Keratinocyte (primary cell): Measurements from ENCODE around the gene ARFRP1. TPM values are rescaled to one million over a fixed set of nuclear protein-coding genes. Genes with fewer than 3 reads are reported as not detected.

ENCODE experiments used
- DNase-seq: peaks from one replicate; pipeline ENCODE4 v3.0.0-alpha.2; 2011; ENCODE audit warnings: low read depth, missing footprints, low spot score
- FAIRE-seq: peaks from 2 replicates; lab custom pipeline; 2011; peaks lifted over from hg19 to GRCh38; lab: Jason Lieb, UNC
- H2AFZ ChIP-seq: 2 replicates; pipeline ENCODE4 v1.6.0; 2012; ENCODE audit warnings: low read length, control low read depth, inconsistent platforms; ENCODE audit not compliant: control insufficient read depth
- H3K27ac ChIP-seq: 2 replicates; pipeline ENCODE4 v1.5.1; 2011; ENCODE audit warnings: low read length; ENCODE audit not compliant: control insufficient read depth, insufficient read depth
- H3K27me3 ChIP-seq: 3 replicates; pipeline ENCODE4 v1.6.0; 2011; ENCODE audit warnings: low read length; ENCODE audit not compliant: control insufficient read depth, insufficient read depth; ENCODE audit errors: extremely low read depth
- H3K36me3 ChIP-seq, 2 experiments: 2 replicates in 1 of 2; 3 replicates in 1 of 2; pipeline ENCODE4 v1.5.1; 2011; ENCODE audit warnings: low read length in 2 of 2, mild to moderate bottlenecking in 1 of 2; ENCODE audit not compliant: control insufficient read depth in 2 of 2, insufficient read depth in 2 of 2; ENCODE audit errors: extremely low read depth in 1 of 2
- H3K4me1 ChIP-seq: 3 replicates; pipeline ENCODE4 v1.5.1; 2011; ENCODE audit warnings: low read length; ENCODE audit not compliant: control insufficient read depth, insufficient read depth; ENCODE audit errors: extremely low read depth
- H3K4me2 ChIP-seq: 3 replicates; pipeline ENCODE4 v1.6.0; 2011; ENCODE audit warnings: low read depth, low read length; ENCODE audit not compliant: control insufficient read depth, insufficient read depth; ENCODE audit errors: extremely low read depth
- H3K4me3 ChIP-seq, 3 experiments: fragments of 200-600 bp in 1 of 3; sonication (generic) in 1 of 3; 2 replicates in 2 of 3; 3 replicates in 1 of 3; pipeline ENCODE4 v1.5.1; 2011 to 2016; ENCODE audit warnings: low read length in 3 of 3, mild to moderate bottlenecking in 3 of 3, control low read depth in 2 of 3, inconsistent platforms in 1 of 3, low read depth in 1 of 3, mixed read lengths in 1 of 3, mixed run types in 1 of 3, moderate library complexity in 1 of 3; ENCODE audit not compliant: control insufficient read depth in 2 of 3, insufficient read depth in 2 of 3; ENCODE audit errors: extremely low read depth in 1 of 3
- H3K79me2 ChIP-seq: 2 replicates; pipeline ENCODE4 v1.6.0; 2012; ENCODE audit warnings: low read length; ENCODE audit not compliant: control insufficient read depth, insufficient read depth
- H3K9ac ChIP-seq: 3 replicates; pipeline ENCODE4 v1.6.0; 2011; ENCODE audit warnings: low read length; ENCODE audit not compliant: control insufficient read depth, insufficient read depth; ENCODE audit errors: extremely low read depth
- H3K9me1 ChIP-seq: 3 replicates; pipeline ENCODE4 v1.6.0; 2011; ENCODE audit warnings: low read length; ENCODE audit not compliant: control insufficient read depth, insufficient read depth; ENCODE audit errors: extremely low read depth
- H3K9me3 ChIP-seq: 2 replicates; pipeline ENCODE4 v1.5.1; 2012; ENCODE audit warnings: low read depth, low read length; ENCODE audit not compliant: control insufficient read depth
- H4K20me1 ChIP-seq: 3 replicates; pipeline ENCODE4 v1.6.0; 2011; ENCODE audit warnings: low read length; ENCODE audit not compliant: control insufficient read depth, insufficient read depth; ENCODE audit errors: extremely low read depth
- EZH2 ChIP-seq: IDR thresholded peaks from one replicate; pipeline ENCODE4 v1.6.1; 2012; ENCODE audit warnings: inconsistent platforms, mild to moderate bottlenecking, low read length, moderate library complexity
- dilution Hi-C: fragments of 300-500 bp; cut with MboI; formaldehyde crosslinking; loops from one replicate; pipeline ENCODE4 v1.7.0; 2020; ENCODE audit warnings: low sequenced_read_pairs; ENCODE audit not compliant: extremely low pct_ligation_motif_present
- polyA plus RNA-seq, 5 experiments: library from polyadenylated mRNA; depleted of rRNA in 3 of 5; stranded (reverse) in 3 of 5; stranded (forward) in 1 of 5; unstranded in 1 of 5; fragments of >200 nt; gene quantifications; 1 replicate in 1 of 5; 2 replicates in 3 of 5; 3 replicates in 1 of 5; pipeline versions ENCODE4 v1.2.1 to v1.2.3, GENCODE V29; 2011 to 2012; ENCODE audit warnings: missing spikeins in 2 of 5, low read depth in 1 of 5, low replicate concordance in 1 of 5
- TF ChIP-seq, protein P1 (sequence below), 3 experiments: IDR thresholded peaks in 1 of 3; conservative IDR thresholded peaks in 1 of 3; optimal IDR thresholded peaks in 1 of 3; 2 replicates in 2 of 3; 3 replicates in 1 of 3; pipeline versions ENCODE3 to v1.5.1; 2011; ENCODE audit warnings: low read length in 3 of 3, mild to moderate bottlenecking in 3 of 3, moderate library complexity in 2 of 3, control low read depth in 1 of 3, inconsistent platforms in 1 of 3; ENCODE audit not compliant: insufficient read depth in 2 of 3; ENCODE audit errors: extremely low read depth in 1 of 3

ARFRP1 gene
- polyA plus RNA-seq, 1 donor (not counting 4 experiments of a cell fraction or from before 2014, with no cell fraction given): 30.4 TPM

DNA sequence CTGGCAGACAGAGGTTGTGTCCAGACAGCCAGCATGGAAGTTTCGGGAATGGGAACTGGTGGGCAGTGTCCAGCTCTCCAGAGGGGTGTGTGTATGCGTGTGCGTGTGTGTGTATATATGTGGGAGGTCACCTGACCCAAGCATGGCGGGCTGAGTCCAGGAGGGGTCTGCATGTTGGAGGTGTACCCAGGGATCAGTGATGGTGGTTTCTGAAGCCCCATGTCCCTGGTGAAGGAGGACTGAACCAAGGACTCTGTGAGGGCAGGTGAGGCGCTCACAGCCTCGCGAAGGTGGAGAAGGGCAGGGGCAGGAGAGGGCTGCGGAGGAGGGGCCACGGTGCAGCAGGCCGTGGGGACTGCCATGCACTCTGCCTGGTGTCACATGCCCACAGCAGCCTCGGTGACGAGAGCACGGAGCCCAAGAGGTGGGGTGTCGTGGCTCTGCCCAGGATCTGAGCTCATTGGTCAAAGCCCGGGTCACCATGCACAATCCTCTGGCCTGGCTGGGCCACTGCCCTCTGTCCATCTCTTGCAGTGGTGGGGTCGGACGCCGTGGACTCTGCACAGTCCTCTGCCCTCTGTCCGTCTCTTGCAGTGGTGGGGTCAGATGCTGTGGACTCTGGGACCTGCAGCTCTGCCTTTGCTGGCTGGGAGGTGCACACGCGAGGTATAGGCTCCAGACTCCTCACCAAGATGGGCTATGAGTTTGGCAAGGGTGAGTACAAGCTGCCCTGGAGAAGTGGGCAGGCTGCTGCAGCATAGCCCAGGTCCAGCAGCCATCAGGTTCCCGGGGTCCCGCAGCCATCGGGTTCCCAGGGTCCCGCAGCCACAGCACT lies 26.6 kb upstream of the ARFRP1 start:
- no peaks in the 10 kb centered on the region for H3K9me1 ChIP-seq
- peaks cover 20% of the 10 kb centered on the region for H3K79me2 ChIP-seq
- no peak overlapping the region for H3K27ac ChIP-seq
- no peak for FAIRE-seq
- H3K4me3 ChIP-seq: no peak overlapping the region
- TF ChIP-seq, protein P1, sequence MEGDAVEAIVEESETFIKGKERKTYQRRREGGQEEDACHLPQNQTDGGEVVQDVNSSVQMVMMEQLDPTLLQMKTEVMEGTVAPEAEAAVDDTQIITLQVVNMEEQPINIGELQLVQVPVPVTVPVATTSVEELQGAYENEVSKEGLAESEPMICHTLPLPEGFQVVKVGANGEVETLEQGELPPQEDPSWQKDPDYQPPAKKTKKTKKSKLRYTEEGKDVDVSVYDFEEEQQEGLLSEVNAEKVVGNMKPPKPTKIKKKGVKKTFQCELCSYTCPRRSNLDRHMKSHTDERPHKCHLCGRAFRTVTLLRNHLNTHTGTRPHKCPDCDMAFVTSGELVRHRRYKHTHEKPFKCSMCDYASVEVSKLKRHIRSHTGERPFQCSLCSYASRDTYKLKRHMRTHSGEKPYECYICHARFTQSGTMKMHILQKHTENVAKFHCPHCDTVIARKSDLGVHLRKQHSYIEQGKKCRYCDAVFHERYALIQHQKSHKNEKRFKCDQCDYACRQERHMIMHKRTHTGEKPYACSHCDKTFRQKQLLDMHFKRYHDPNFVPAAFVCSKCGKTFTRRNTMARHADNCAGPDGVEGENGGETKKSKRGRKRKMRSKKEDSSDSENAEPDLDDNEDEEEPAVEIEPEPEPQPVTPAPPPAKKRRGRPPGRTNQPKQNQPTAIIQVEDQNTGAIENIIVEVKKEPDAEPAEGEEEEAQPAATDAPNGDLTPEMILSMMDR (optimal IDR thresholded peaks at IDR 0.05 in 1 of 3, IDR thresholded peaks at IDR 0.05 in 1 of 3, conservative IDR thresholded peaks at IDR 0.05 in 1 of 3; ENCODE audit: extremely low read depth in 1 of 3, insufficient read depth in 2 of 3, low read length in 3 of 3): no peak
- TF ChIP-seq EZH2: no peak
- peaks cover 18 to 23% of the 10 kb centered on the region in 2 experiments for H3K36me3 ChIP-seq
- H2AFZ ChIP-seq: no peak overlapping the region
- H3K4me2 ChIP-seq: no peak overlapping the region
- no peak overlapping the region for H3K9ac ChIP-seq
- H3K9me3 ChIP-seq: no peaks in the 10 kb centered on the region
- DNase-seq: no peak
- dilution Hi-C loops: no loop called here
- H4K20me1 ChIP-seq: no peaks in the 10 kb centered on the region
- H3K27me3 ChIP-seq: no peaks in the 10 kb centered on the region
- H3K4me1 ChIP-seq: peaks cover 18% of the 10 kb centered on the region

DNA sequence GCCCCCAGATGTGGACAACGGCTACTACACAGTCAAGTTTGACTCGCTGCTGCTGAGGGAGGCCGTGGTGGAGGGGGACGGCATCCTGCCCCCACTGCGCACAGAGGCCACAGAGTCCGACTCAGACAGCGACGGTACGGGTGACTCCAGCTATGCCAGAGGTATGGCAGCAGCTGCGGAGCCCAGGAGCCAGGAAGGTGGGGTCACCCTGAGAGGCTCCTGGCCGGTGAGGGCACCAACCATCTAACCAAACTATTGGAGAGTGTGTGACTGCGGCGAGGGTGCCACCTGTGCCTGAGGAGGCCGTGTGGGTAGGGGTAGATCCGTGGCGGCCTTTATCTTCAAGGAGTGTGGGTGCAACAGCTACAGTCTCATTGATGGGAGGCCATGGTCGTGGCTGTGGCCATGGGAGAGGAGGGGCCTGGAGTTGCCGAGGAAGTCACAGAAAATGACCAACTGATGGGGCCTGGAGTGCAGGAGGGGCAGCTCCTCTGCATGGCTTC lies 25.9 kb upstream of the ARFRP1 start:
- dilution Hi-C loops: no loop called here
- H3K27me3 ChIP-seq: no peaks in the 10 kb centered on the region
- H3K4me1 ChIP-seq: peaks cover 18% of the 10 kb centered on the region
- no peaks in the 10 kb centered on the region for H4K20me1 ChIP-seq
- TF ChIP-seq, protein P1 (optimal IDR thresholded peaks at IDR 0.05 in 1 of 3, IDR thresholded peaks at IDR 0.05 in 1 of 3, conservative IDR thresholded peaks at IDR 0.05 in 1 of 3; ENCODE audit: extremely low read depth in 1 of 3, insufficient read depth in 2 of 3, low read length in 3 of 3): no peak
- no peak for TF ChIP-seq EZH2
- H3K9me3 ChIP-seq: no peaks in the 10 kb centered on the region
- H3K36me3 ChIP-seq: peaks cover 19 to 23% of the 10 kb centered on the region in 2 experiments
- H3K27ac ChIP-seq: no peak overlapping the region
- FAIRE-seq: no peak
- H3K4me3 ChIP-seq: no peak overlapping the region
- no peak overlapping the region for H3K4me2 ChIP-seq
- H3K9me1 ChIP-seq: no peaks in the 10 kb centered on the region
- H2AFZ ChIP-seq: no peak overlapping the region
- peaks cover 20% of the 10 kb centered on the region for H3K79me2 ChIP-seq
- DNase-seq: no peak
- H3K9ac ChIP-seq: no peak overlapping the region
